Measurements from ENCODE around the gene ARHGEF11.

- TF ChIP-seq EP300 (IDR thresholded peaks at IDR 0.05) (no peak), POLR2A (IDR thresholded peaks at IDR 0.05; ENCODE audit: low read depth) (no peak), CTCF (IDR thresholded peaks at IDR 0.05) (peak; percentile 56 to 94 (median 85)), POLR2AphosphoS5 (IDR thresholded peaks at IDR 0.05) (no peak)
Measured at GRCh38 chr1:156910309-156910782, 135.2 kb downstream of the ARHGEF11 start.
